Psoas muscle (tissue), 8 donors: ENCODE results near the gene STX2. TPM values are rescaled to one million over a fixed set of nuclear protein-coding genes. Genes with fewer than 3 reads are reported as not detected.

Experiments used
- ATAC-seq, 4 donors: fragments of 200-7000 bp; cut with Tn5 transposase; one replicate each; pipeline ENCODE4 v1.9.1; 2020; ENCODE audit warnings: moderate library complexity in 3 of 4, mild to moderate bottlenecking in 2 of 4
- DNase-seq, 2 donors: peaks; one replicate each; pipeline ENCODE4 v3.0.0-alpha.2; 2020
- H3K27ac ChIP-seq: fragments of 200-600 bp; one replicate; pipeline ENCODE4 v1.8.0; 2022
- H3K27me3 ChIP-seq, 3 donors: fragments of 200-600 bp in 1 of 3; one replicate each; pipeline versions ENCODE4 v1.6.1 to v1.8.0; 2013 to 2022; ENCODE audit warnings: low read length in 2 of 3, mild to moderate bottlenecking in 2 of 3, moderate library complexity in 1 of 3; ENCODE audit not compliant: insufficient read depth in 3 of 3
- H3K36me3 ChIP-seq, 2 donors: fragments of 200-600 bp in 1 of 2; one replicate each; pipeline versions ENCODE4 v1.6.1 to v1.8.0; 2013 to 2022; ENCODE audit warnings: low read depth in 1 of 2, mild to moderate bottlenecking in 1 of 2, moderate library complexity in 1 of 2; ENCODE audit not compliant: insufficient read depth in 1 of 2
- H3K4me1 ChIP-seq: fragments of 200-600 bp; one replicate; pipeline ENCODE4 v1.8.0; 2022
- H3K4me3 ChIP-seq: fragments of 200-600 bp; one replicate; pipeline ENCODE4 v1.8.0; 2022; ENCODE audit warnings: mild to moderate bottlenecking
- H3K9me3 ChIP-seq: fragments of 200-600 bp; one replicate; pipeline ENCODE4 v1.8.0; 2022
- CTCF ChIP-seq: fragments of 200-600 bp; IDR thresholded peaks from one replicate; pipeline ENCODE4 v1.8.0; 2022; ENCODE audit warnings: antibody characterized with exemption
- WGBS, 3 donors: extraction: QIAGEN DNeasy Blood & Tissue Kit; methylation state at CpG; one replicate each; pipeline versions ENCODE4 v1.1.6 to v1.1.7; 2013; 5-methylcytosine and 5-hydroxymethylcytosine counted together
- intact Hi-C, 2 donors: fragments of 100-400 bp; cut with DNase I; formaldehyde crosslinking; loops; one replicate each; pipeline versions ENCODE4 v1.11.0 to v1.14.2; 2022
- polyA plus RNA-seq, 3 donors: library from polyadenylated mRNA; stranded (reverse); fragments of 200-250 nt; gene quantifications; one replicate each; pipeline ENCODE4 v1.2.3, GENCODE V29; 2013
- total RNA-seq, 4 donors: library from RNA; stranded (reverse); fragmentation: NEBNext Ultra II Directional in 2 of 4; extraction: Animal tissue kit (Norgen Biotek cat#: 25700) in 2 of 4; gene quantifications; one replicate each; pipeline versions ENCODE4 v1.2.1 to v1.2.4, GENCODE V29; 2021 to 2023
- donor health status: healthy with polysubstance abuse.
- donor health status: DM: no; HTN: no; CAD: no; lungs with moderate emphysema.
- donor health status: Bipolar disorder and iron deficiency.
- donor health status: healthy.
- donor health status: DM: yes; HTN: yes; CAD: no.
- donor health status: DM: no; HTN: no; CAD: no.
- donor health status: DM: no; HTN: no; CAD: no.
- donor health status: DM: yes; HTN: yes; CAD: no.

Gene STX2
- total and polyA plus RNA-seq, 7 donors = 5.4 to 11.3 (median 6.2) TPM

GRCh38 chr12:130793554-130793849 is 45.5 kb downstream of the STX2 start:
- intact Hi-C loops = no loop called here
- H3K36me3 ChIP-seq = peaks cover 0 to 61% of the 10 kb centered on the region in 2 donors

GRCh38 chr12:130792821-130793553 is 46.1 kb downstream of the STX2 start:
- DNase-seq (no peak), ATAC-seq (no peak)
- Histone ChIP-seq H3K27me3 (no peaks in the 10 kb centered on the region), H3K9me3 (no peaks in the 10 kb centered on the region), H3K4me3 (no peak overlapping the region), H3K4me1 (no peaks in the 10 kb centered on the region), H3K36me3 (peaks cover 0 to 57% of the 10 kb centered on the region in 2 donors), H3K27ac (no peak overlapping the region)
- TF ChIP-seq CTCF = no peak
- WGBS, 3 donors = 84 to 86% (median 84%) methylated on average over 20 of the region's 20 CpGs
- intact Hi-C loops = no loop called here

More at GRCh38 chr12:130793554-130793849, 45.5 kb downstream of the STX2 start:
- ATAC-seq = no peak
- Histone ChIP-seq H3K4me1 (no peaks in the 10 kb centered on the region), H3K4me3 (no peak overlapping the region), H3K27ac (no peak overlapping the region), H3K27me3 (no peaks in the 10 kb centered on the region), H3K9me3 (no peaks in the 10 kb centered on the region)
- DNase-seq = no peak
- WGBS, 3 donors = 75 to 91% (median 88%) methylated on average over 3 of the region's 3 CpGs
- TF ChIP-seq CTCF = no peak

- intact Hi-C loops = no loop called here
- H3K36me3 ChIP-seq = peaks cover 0 to 49% of the 10 kb centered on the region in 2 donors
- ATAC-seq = no peak
- DNase-seq = no peak
- TF ChIP-seq CTCF = no peak
- WGBS, 3 donors = 73 to 78% (median 73%) methylated on average over 10 of the region's 10 CpGs
- no peaks in the 10 kb centered on the region for H3K27me3 ChIP-seq
- H3K27ac ChIP-seq = no peak overlapping the region
- no peaks in the 10 kb centered on the region for H3K9me3 ChIP-seq
- no peaks in the 10 kb centered on the region for H3K4me1 ChIP-seq
- no peak overlapping the region for H3K4me3 ChIP-seq
Measured at GRCh38 chr12:130791629-130792028, 47.4 kb downstream of the STX2 start.

GRCh38 chr12:130788515-130788914 is 50.5 kb downstream of the STX2 start:
- 77 to 83% (median 81%) methylated on average over 21 of the region's 21 CpGs for WGBS, 3 donors
- TF ChIP-seq CTCF = no peak
- Histone ChIP-seq H3K36me3 (peaks cover 0 to 39% of the 10 kb centered on the region in 2 donors), H3K9me3 (peaks cover 7% of the 10 kb centered on the region), H3K4me1 (no peaks in the 10 kb centered on the region), H3K27me3 (no peaks in the 10 kb centered on the region), H3K27ac (no peak overlapping the region), H3K4me3 (no peak overlapping the region)
- intact Hi-C loops = no loop called here
- DNase-seq (no peak), ATAC-seq (no peak)
